ENCODE measurements around the gene SERPINB2.

Gene SERPINB2

GRCh38 chr18:63869851-63870250 is 17.7 kb upstream of the SERPINB2 start:
- Histone ChIP-seq H3K27me3 (ENCODE audit: insufficient read depth, low read length) (no peaks in the 10 kb centered on the region), H3K4me2 (ENCODE audit: low read length) (no peak overlapping the region), H3K79me1 (ENCODE audit: low read length) (no peaks in the 10 kb centered on the region), H2AFZ (ENCODE audit: insufficient read depth, low read length, poor library complexity) (no peak overlapping the region), H3K18ac (ENCODE audit: low read length) (no peak overlapping the region), H4K91ac (ENCODE audit: low read depth, low read length) (no peak overlapping the region), H3K4me3 (ENCODE audit: low read depth, low read length) (no peak overlapping the region), H3K36me3 (ENCODE audit: control insufficient read depth in 1 of 2, insufficient read depth in 2 of 2, low read length in 2 of 2) (no peaks in the 10 kb centered on the region), H3K79me2 (ENCODE audit: control insufficient read depth, insufficient read depth, low read length, poor library complexity) (no peaks in the 10 kb centered on the region), H4K8ac (ENCODE audit: low read depth, low read length) (no peak overlapping the region), H2BK120ac (ENCODE audit: insufficient read depth, low read length, poor library complexity) (no peak overlapping the region), H3K4ac (ENCODE audit: low read depth, low read length) (no peak overlapping the region), H3K23ac (ENCODE audit: low read length) (no peak overlapping the region), H4K12ac (ENCODE audit: low read depth, low read length) (no peak overlapping the region), H3K14ac (ENCODE audit: low read length) (no peak overlapping the region), H2BK12ac (ENCODE audit: low read length) (no peak overlapping the region), H2BK5ac (ENCODE audit: low read depth, low read length, poor library complexity) (no peak overlapping the region), H2AK5ac (ENCODE audit: low read length) (no peak overlapping the region), H3K9me3 (ENCODE audit: insufficient read depth, low read depth, low read length) (no peaks in the 10 kb centered on the region), H3K27ac (ENCODE audit: low read depth, low read length) (no peak overlapping the region), H3K4me1 (ENCODE audit: control insufficient read depth in 1 of 2, insufficient read depth in 2 of 2, low read length in 2 of 2) (no peaks in the 10 kb centered on the region), H3K9ac (ENCODE audit: low read length) (no peak overlapping the region)
- WGBS (ENCODE audit: extremely low coverage, insufficient coverage, insufficient read length), result no CpG with 5 or more reads among the region's 3 CpGs
- DNase-seq, result peak; percentile 51 to 84

DNA sequence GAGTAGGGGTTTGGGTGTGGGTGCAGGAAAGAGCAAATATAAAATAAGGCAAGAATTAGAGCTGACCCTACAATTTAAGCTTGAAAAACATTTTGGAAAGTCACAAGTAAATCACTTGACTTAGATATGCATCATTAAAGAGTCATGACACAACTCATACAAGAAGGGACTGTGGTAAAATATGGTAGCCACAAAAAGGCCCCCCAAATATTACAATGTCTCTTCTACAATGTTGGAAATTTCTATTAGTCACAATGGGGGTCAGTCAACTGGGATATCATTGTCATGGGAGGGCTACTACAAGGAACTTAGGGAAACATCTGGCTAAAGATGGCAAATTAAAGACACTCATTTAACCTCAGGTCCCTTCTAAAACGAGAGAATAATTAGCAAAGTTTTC is 15.7 kb upstream of the SERPINB2 start:
- no peak overlapping the region for H2BK120ac ChIP-seq (ENCODE audit: insufficient read depth, low read length, poor library complexity)
- no peak for DNase-seq
- no peak overlapping the region for H2BK12ac ChIP-seq (ENCODE audit: low read length)
- no peak overlapping the region for H2AK5ac ChIP-seq (ENCODE audit: low read length)
- no peak overlapping the region for H3K23ac ChIP-seq (ENCODE audit: low read length)
- H3K4me3 ChIP-seq (ENCODE audit: low read depth, low read length), result no peak overlapping the region
- no peak overlapping the region for H3K27ac ChIP-seq (ENCODE audit: low read depth, low read length)
- H2BK5ac ChIP-seq (ENCODE audit: low read depth, low read length, poor library complexity), result no peak overlapping the region
- H3K79me2 ChIP-seq (ENCODE audit: control insufficient read depth, insufficient read depth, low read length, poor library complexity), result no peaks in the 10 kb centered on the region
- H3K4me2 ChIP-seq (ENCODE audit: low read length), result no peak overlapping the region
- H3K9me3 ChIP-seq (ENCODE audit: insufficient read depth, low read depth, low read length), result no peaks in the 10 kb centered on the region
- no peaks in the 10 kb centered on the region for H3K36me3 ChIP-seq (ENCODE audit: control insufficient read depth in 1 of 2, insufficient read depth in 2 of 2, low read length in 2 of 2)
- no peak overlapping the region for H4K12ac ChIP-seq (ENCODE audit: low read depth, low read length)
- no peak overlapping the region for H3K14ac ChIP-seq (ENCODE audit: low read length)
- H3K4me1 ChIP-seq (ENCODE audit: control insufficient read depth in 1 of 2, insufficient read depth in 2 of 2, low read length in 2 of 2), result no peaks in the 10 kb centered on the region
- WGBS (ENCODE audit: extremely low coverage, insufficient coverage, insufficient read length), result no CpG with 5 or more reads among the region's 1 CpG
- H3K27me3 ChIP-seq (ENCODE audit: insufficient read depth, low read length), result no peaks in the 10 kb centered on the region
- no peak overlapping the region for H3K9ac ChIP-seq (ENCODE audit: low read length)
- H2AFZ ChIP-seq (ENCODE audit: insufficient read depth, low read length, poor library complexity), result no peak overlapping the region
- no peak overlapping the region for H4K8ac ChIP-seq (ENCODE audit: low read depth, low read length)
- no peak overlapping the region for H3K4ac ChIP-seq (ENCODE audit: low read depth, low read length)
- H3K79me1 ChIP-seq (ENCODE audit: low read length), result no peaks in the 10 kb centered on the region
- H4K91ac ChIP-seq (ENCODE audit: low read depth, low read length), result no peak overlapping the region
- no peak overlapping the region for H3K18ac ChIP-seq (ENCODE audit: low read length)

DNA sequence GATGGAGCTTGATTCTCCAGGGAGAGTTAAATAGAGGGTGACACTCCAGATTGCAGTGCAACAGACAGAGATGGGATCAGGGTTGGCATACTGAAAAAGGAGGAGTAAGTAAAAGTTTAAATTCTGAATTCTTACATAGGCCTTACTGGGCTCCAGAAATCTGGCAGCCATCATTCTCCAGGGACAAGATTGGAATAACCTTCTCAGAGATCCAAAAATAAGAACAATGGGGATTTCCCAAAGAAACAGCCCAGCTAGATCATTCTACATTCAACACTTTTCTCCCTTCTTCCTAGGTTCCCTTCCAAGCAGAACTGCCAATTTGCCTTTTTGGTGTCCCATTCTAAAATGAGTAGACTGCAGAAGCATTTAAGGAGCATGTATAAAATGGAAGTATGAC is 14.9 kb upstream of the SERPINB2 start:
- Histone ChIP-seq H3K14ac (ENCODE audit: low read length) (no peak overlapping the region), H3K79me2 (ENCODE audit: control insufficient read depth, insufficient read depth, low read length, poor library complexity) (no peaks in the 10 kb centered on the region), H3K79me1 (ENCODE audit: low read length) (no peaks in the 10 kb centered on the region), H4K8ac (ENCODE audit: low read depth, low read length) (no peak overlapping the region), H3K27me3 (ENCODE audit: insufficient read depth, low read length) (no peaks in the 10 kb centered on the region), H4K12ac (ENCODE audit: low read depth, low read length) (no peak overlapping the region), H3K4me1 (ENCODE audit: control insufficient read depth in 1 of 2, insufficient read depth in 2 of 2, low read length in 2 of 2) (no peaks in the 10 kb centered on the region), H3K4me2 (ENCODE audit: low read length) (no peak overlapping the region), H2BK12ac (ENCODE audit: low read length) (no peak overlapping the region), H3K9me3 (ENCODE audit: insufficient read depth, low read depth, low read length) (no peaks in the 10 kb centered on the region), H3K4me3 (ENCODE audit: low read depth, low read length) (no peak overlapping the region), H3K23ac (ENCODE audit: low read length) (no peak overlapping the region), H4K91ac (ENCODE audit: low read depth, low read length) (no peak overlapping the region), H3K36me3 (ENCODE audit: control insufficient read depth in 1 of 2, insufficient read depth in 2 of 2, low read length in 2 of 2) (no peaks in the 10 kb centered on the region), H3K9ac (ENCODE audit: low read length) (no peak overlapping the region), H2BK5ac (ENCODE audit: low read depth, low read length, poor library complexity) (no peak overlapping the region), H2BK120ac (ENCODE audit: insufficient read depth, low read length, poor library complexity) (no peak overlapping the region), H3K4ac (ENCODE audit: low read depth, low read length) (no peak overlapping the region), H3K27ac (ENCODE audit: low read depth, low read length) (no peak overlapping the region), H3K18ac (ENCODE audit: low read length) (no peak overlapping the region), H2AK5ac (ENCODE audit: low read length) (no peak overlapping the region), H2AFZ (ENCODE audit: insufficient read depth, low read length, poor library complexity) (no peak overlapping the region)
- DNase-seq, result no peak

- no peak overlapping the region for H3K4me2 ChIP-seq (ENCODE audit: low read length)
- no peak overlapping the region for H2AFZ ChIP-seq (ENCODE audit: insufficient read depth, low read length, poor library complexity)
- H3K27ac ChIP-seq (ENCODE audit: low read depth, low read length), result no peak overlapping the region
- no peaks in the 10 kb centered on the region for H3K27me3 ChIP-seq (ENCODE audit: insufficient read depth, low read length)
- no peak overlapping the region for H3K4me3 ChIP-seq (ENCODE audit: low read depth, low read length)
- no peaks in the 10 kb centered on the region for H3K4me1 ChIP-seq (ENCODE audit: control insufficient read depth in 1 of 2, insufficient read depth in 2 of 2, low read length in 2 of 2)
- no peak overlapping the region for H4K91ac ChIP-seq (ENCODE audit: low read depth, low read length)
- H3K9ac ChIP-seq (ENCODE audit: low read length), result no peak overlapping the region
- H2AK5ac ChIP-seq (ENCODE audit: low read length), result no peak overlapping the region
- no peak overlapping the region for H3K23ac ChIP-seq (ENCODE audit: low read length)
- DNase-seq, result peak in 1 of 2 donors; percentile 58
- H3K79me2 ChIP-seq (ENCODE audit: control insufficient read depth, insufficient read depth, low read length, poor library complexity), result no peaks in the 10 kb centered on the region
- H3K79me1 ChIP-seq (ENCODE audit: low read length), result no peaks in the 10 kb centered on the region
- H3K4ac ChIP-seq (ENCODE audit: low read depth, low read length), result no peak overlapping the region
- no peak overlapping the region for H4K12ac ChIP-seq (ENCODE audit: low read depth, low read length)
- no peaks in the 10 kb centered on the region for H3K36me3 ChIP-seq (ENCODE audit: control insufficient read depth in 1 of 2, insufficient read depth in 2 of 2, low read length in 2 of 2)
- H2BK12ac ChIP-seq (ENCODE audit: low read length), result no peak overlapping the region
- no peak overlapping the region for H2BK120ac ChIP-seq (ENCODE audit: insufficient read depth, low read length, poor library complexity)
- no peak overlapping the region for H3K18ac ChIP-seq (ENCODE audit: low read length)
- no peaks in the 10 kb centered on the region for H3K9me3 ChIP-seq (ENCODE audit: insufficient read depth, low read depth, low read length)
- no peak overlapping the region for H4K8ac ChIP-seq (ENCODE audit: low read depth, low read length)
- no peak overlapping the region for H2BK5ac ChIP-seq (ENCODE audit: low read depth, low read length, poor library complexity)
- H3K14ac ChIP-seq (ENCODE audit: low read length), result no peak overlapping the region
- WGBS (ENCODE audit: extremely low coverage, insufficient coverage, insufficient read length), result no CpG with 5 or more reads among the region's 3 CpGs
Measured at GRCh38 chr18:63878343-63878742, 9.2 kb upstream of the SERPINB2 start.

Measured in trophoblast cell (in vitro differentiated cells and primary cell).